GM18499 (cell line): ENCODE results near the gene GDPD5.

ENCODE experiments used
- ATAC-seq: cut with Tn5 transposase; IDR thresholded peaks from one replicate; pipeline ENCODE4 v1.9.1; 2021; ENCODE audit warnings: moderate number of reproducible peaks; ENCODE audit not compliant: insufficient read depth, unreplicated experiment

GDPD5 gene

GRCh38 chr11:75474878-75475766 lies 50.6 kb downstream of the GDPD5 start:
- ATAC-seq = no peak

GRCh38 chr11:75474240-75474639 lies 51.5 kb downstream of the GDPD5 start:
- ATAC-seq = no peak

- ATAC-seq = no peak
These were observed 52.1 kb downstream of the GDPD5 start for GRCh38 chr11:75473684-75474083.

GRCh38 chr11:75472081-75472732 lies 53.5 kb downstream of the GDPD5 start:
- no peak for ATAC-seq

GRCh38 chr11:75471176-75471973 lies 54.4 kb downstream of the GDPD5 start:
- ATAC-seq = no peak

GRCh38 chr11:75470476-75471080 lies 55.2 kb downstream of the GDPD5 start:
- no peak for ATAC-seq

GRCh38 chr11:75469785-75470405 lies 55.8 kb downstream of the GDPD5 start:
- no peak for ATAC-seq

GRCh38 chr11:75468534-75469340 lies 57.0 kb downstream of the GDPD5 start:
- ATAC-seq = no peak

GRCh38 chr11:75467881-75468280 lies 57.9 kb downstream of the GDPD5 start:
- no peak for ATAC-seq

- no peak for ATAC-seq
These were observed 58.4 kb downstream of the GDPD5 start for GRCh38 chr11:75467311-75467710.

GRCh38 chr11:75465701-75466531 lies 59.8 kb downstream of the GDPD5 start:
- no peak for ATAC-seq

GRCh38 chr11:75463106-75463774 lies 62.5 kb downstream of the GDPD5 start:
- ATAC-seq = no peak

GRCh38 chr11:75462117-75462653 lies 63.6 kb downstream of the GDPD5 start:
- no peak for ATAC-seq

GRCh38 chr11:75461151-75461550 lies 64.6 kb downstream of the GDPD5 start:
- ATAC-seq = no peak

- no peak for ATAC-seq
These were observed 69.1 kb downstream of the GDPD5 start for GRCh38 chr11:75456596-75457183.

GRCh38 chr11:75454987-75455386 lies 70.8 kb downstream of the GDPD5 start:
- ATAC-seq = no peak
